H1 (cell line): ENCODE results near the gene HSD17B1. TPM values are rescaled to one million over a fixed set of nuclear protein-coding genes. Genes with fewer than 3 reads are reported as not detected.
A peak's percentile ranks its signal among the peaks of the same experiment; 100 is the strongest.

Source experiments
- CTCF ChIA-PET: fragments of 300-600 bp; sonication (Branson Sonifier 250); formaldehyde crosslinking; loops from one replicate; lab custom pipeline; 2021; ENCODE audit not compliant: partially characterized antibody; lab: Charles Lee
- POLR2A ChIA-PET: fragments of 300-600 bp; sonication (Branson Sonifier 250); formaldehyde crosslinking; loops from one replicate; lab custom pipeline; 2021; ENCODE audit warnings: inconsistent platforms; ENCODE audit not compliant: partially characterized antibody; lab: Charles Lee
- DNase-seq, 2 experiments: peaks; one replicate each; pipeline versions ENCODE4 v3.0.0 to v3.0.0-alpha.2; 2010 to 2022; ENCODE audit warnings: low spot score in 2 of 2, low read depth in 1 of 2, mixed read lengths in 1 of 2
- FAIRE-seq: peaks from 2 replicates; lab custom pipeline; 2011; peaks lifted over from hg19 to GRCh38; lab: Jason Lieb, UNC
- H2AFZ ChIP-seq: 2 replicates; pipeline ENCODE4 v1.8.1; 2012; ENCODE audit warnings: low read length, inconsistent platforms
- H2AK5ac ChIP-seq: 2 replicates; pipeline ENCODE4 v1.6.1; 2013; ENCODE audit warnings: low read depth, low read length
- H2BK120ac ChIP-seq: replicated peaks from 2 replicates; pipeline ENCODE3; 2013; ENCODE audit warnings: low read depth, low read length, inconsistent platforms
- H2BK12ac ChIP-seq: 2 replicates; pipeline ENCODE4 v1.6.1; 2013; ENCODE audit warnings: low read depth, low read length
- H2BK15ac ChIP-seq: 2 replicates; pipeline ENCODE4 v1.6.1; 2013; ENCODE audit warnings: low read length
- H2BK20ac ChIP-seq: 2 replicates; pipeline ENCODE4 v1.6.1; 2013; ENCODE audit warnings: low read length
- H2BK5ac ChIP-seq: 2 replicates; pipeline ENCODE4 v1.6.1; 2013; ENCODE audit warnings: low read depth, low read length
- H3K14ac ChIP-seq: 2 replicates; pipeline ENCODE4 v1.6.1; 2013; ENCODE audit warnings: inconsistent platforms; ENCODE audit not compliant: insufficient read length
- H3K18ac ChIP-seq: 2 replicates; pipeline ENCODE4 v1.6.1; 2013; ENCODE audit warnings: low read length; ENCODE audit errors: extremely low read depth
- H3K23ac ChIP-seq: 2 replicates; pipeline ENCODE4 v1.6.1; 2013; ENCODE audit warnings: inconsistent platforms; ENCODE audit not compliant: insufficient read length
- H3K23me2 ChIP-seq: 2 replicates; pipeline ENCODE4 v1.6.1; 2013; ENCODE audit warnings: low read depth, low read length
- H3K27ac ChIP-seq: 2 replicates; pipeline ENCODE4 v1.6.1; 2011; ENCODE audit warnings: low read depth, low read length, inconsistent platforms
- H3K27me3 ChIP-seq, 4 experiments: replicated peaks in 1 of 4; 1 replicate in 1 of 4; 2 replicates in 3 of 4; pipeline versions ENCODE4 v1.6.1 to v1.8.1; 2011 to 2013; ENCODE audit warnings: low read length in 3 of 4, mild to moderate bottlenecking in 3 of 4, inconsistent platforms in 2 of 4, mixed read lengths in 2 of 4, moderate library complexity in 1 of 4; ENCODE audit not compliant: control insufficient read depth in 3 of 4, insufficient read depth in 3 of 4; ENCODE audit errors: extremely low read depth in 1 of 4
- H3K36me3 ChIP-seq, 4 experiments: 2 replicates each; pipeline versions ENCODE4 v1.6.1 to v1.8.1; 2011 to 2013; ENCODE audit warnings: mild to moderate bottlenecking in 4 of 4, low read length in 3 of 4, moderate library complexity in 2 of 4, control low read depth in 1 of 4, inconsistent platforms in 1 of 4; ENCODE audit not compliant: insufficient read depth in 4 of 4, control insufficient read depth in 2 of 4
- H3K4ac ChIP-seq: replicated peaks from 2 replicates; pipeline ENCODE3; 2013; ENCODE audit warnings: low read length, low read depth, mixed read lengths, inconsistent platforms; ENCODE audit not compliant: insufficient read length
- H3K4me1 ChIP-seq, 4 experiments: replicated peaks in 1 of 4; 1 replicate in 1 of 4; 2 replicates in 3 of 4; pipeline versions ENCODE4 v1.6.1 to v1.8.1; 2011 to 2013; ENCODE audit warnings: low read length in 3 of 4, inconsistent platforms in 2 of 4, mixed read lengths in 1 of 4; ENCODE audit not compliant: insufficient read depth in 4 of 4, control insufficient read depth in 3 of 4
- H3K4me2 ChIP-seq, 2 experiments: 2 replicates each; pipeline versions ENCODE4 v1.6.1 to v1.8.1; 2011 to 2013; ENCODE audit warnings: low read depth in 2 of 2, low read length in 2 of 2, control low read depth in 1 of 2, inconsistent platforms in 1 of 2, mild to moderate bottlenecking in 1 of 2; ENCODE audit not compliant: insufficient read depth in 1 of 2
- H3K4me3 ChIP-seq, 4 experiments: fragments of 200-600, 300-600 bp in 1 of 4; sonication (generic), shearing (Covaris generic), sonication (Bioruptor Twin) in 1 of 4; 2 replicates each; pipeline versions ENCODE4 v1.5.1 to v1.8.1; 2011 to 2016; ENCODE audit warnings: low read length in 4 of 4, low read depth in 3 of 4, control low read depth in 2 of 4, inconsistent platforms in 2 of 4, mild to moderate bottlenecking in 2 of 4, mixed read lengths in 1 of 4, moderate library complexity in 1 of 4; ENCODE audit not compliant: insufficient read depth in 2 of 4; ENCODE audit errors: extremely low read depth in 1 of 4
- H3K56ac ChIP-seq: replicated peaks from 2 replicates; pipeline ENCODE3; 2013; ENCODE audit warnings: low read depth, mild to moderate bottlenecking, mixed read lengths, low read length, inconsistent platforms; ENCODE audit not compliant: insufficient read length
- H3K79me1 ChIP-seq: 2 replicates; pipeline ENCODE4 v1.6.1; 2013; ENCODE audit warnings: low read depth, low read length, control low read depth
- H3K79me2 ChIP-seq, 2 experiments: 2 replicates each; pipeline versions ENCODE4 v1.6.1 to v1.8.1; 2012 to 2013; ENCODE audit warnings: low read length in 2 of 2, mild to moderate bottlenecking in 2 of 2, inconsistent platforms in 1 of 2; ENCODE audit not compliant: insufficient read depth in 2 of 2, control insufficient read depth in 1 of 2
- H3K9ac ChIP-seq, 4 experiments: replicated peaks in 1 of 4; 1 replicate in 1 of 4; 2 replicates in 3 of 4; pipeline versions ENCODE4 v1.6.1 to v1.8.1; 2011 to 2013; ENCODE audit warnings: low read depth in 3 of 4, low read length in 3 of 4, control low read depth in 2 of 4, mild to moderate bottlenecking in 2 of 4, moderate library complexity in 2 of 4, inconsistent platforms in 1 of 4; ENCODE audit errors: extremely low read depth in 1 of 4
- H3K9me3 ChIP-seq, 2 experiments: 2 replicates each; pipeline versions ENCODE4 v1.6.1 to v1.8.1; 2012 to 2013; ENCODE audit warnings: mild to moderate bottlenecking in 2 of 2, moderate library complexity in 2 of 2, control low read depth in 1 of 2, inconsistent platforms in 1 of 2, low read depth in 1 of 2, low read length in 1 of 2, mixed read lengths in 1 of 2; ENCODE audit not compliant: insufficient read depth in 2 of 2
- H4K20me1 ChIP-seq, 2 experiments: replicated peaks in 1 of 2; 2 replicates each; pipeline versions ENCODE3 to v1.8.1; 2011 to 2013; ENCODE audit warnings: inconsistent platforms in 2 of 2, low read length in 2 of 2, mild to moderate bottlenecking in 1 of 2; ENCODE audit not compliant: insufficient read depth in 2 of 2, control insufficient read depth in 1 of 2
- H4K5ac ChIP-seq: 2 replicates; pipeline ENCODE4 v1.6.1; 2013; ENCODE audit warnings: low read length, low read depth, mixed read lengths, inconsistent platforms; ENCODE audit not compliant: insufficient read length
- H4K8ac ChIP-seq: 2 replicates; pipeline ENCODE4 v1.8.0; 2013; ENCODE audit warnings: mild to moderate bottlenecking, moderate library complexity, low read length, inconsistent platforms; ENCODE audit not compliant: insufficient read depth; ENCODE audit errors: extremely low read depth
- H4K91ac ChIP-seq: replicated peaks from 2 replicates; pipeline ENCODE3; 2013; ENCODE audit warnings: low read length, mixed read lengths, inconsistent platforms; ENCODE audit not compliant: insufficient read length
- ASH2L ChIP-seq: fragments of 200-600, 300-600 bp; sonication (generic); IDR thresholded peaks from one replicate; pipeline ENCODE4 v1.7.1; 2017; ENCODE audit warnings: low read length
- CBX5 ChIP-seq: fragments of 300-800, 300-1000 bp; sonication (generic); IDR thresholded peaks from 2 replicates; pipeline ENCODE4 v1.7.1; 2016; ENCODE audit warnings: antibody characterized with exemption, low read length, low read depth
- CREB1 ChIP-seq: IDR thresholded peaks from 2 replicates; pipeline ENCODE4 v1.6.1; 2012; ENCODE audit warnings: inconsistent platforms
- KDM4A ChIP-seq: IDR thresholded peaks from one replicate; pipeline ENCODE4 v1.7.1; 2012; ENCODE audit warnings: low read depth, mild to moderate bottlenecking, moderate library complexity, low read length, inconsistent platforms; ENCODE audit not compliant: severe bottlenecking
- NRF1 ChIP-seq: IDR thresholded peaks from 2 replicates; pipeline ENCODE4 v1.6.1; 2011; ENCODE audit warnings: mild to moderate bottlenecking, low read depth, low read length, improper control_type of control experiment
- POLR2A ChIP-seq, 2 experiments: IDR thresholded peaks; 1 replicate in 1 of 2; 2 replicates in 1 of 2; pipeline ENCODE4 v1.6.1; 2011; ENCODE audit warnings: low read depth in 2 of 2, low read length in 2 of 2, mild to moderate bottlenecking in 2 of 2; ENCODE audit errors: control extremely low read depth in 1 of 2
- SIN3A ChIP-seq, 2 experiments: IDR thresholded peaks in 1 of 2; conservative IDR thresholded peaks in 1 of 2; 2 replicates each; pipeline ENCODE4 v1.6.1; 2011 to 2012; ENCODE audit warnings: low read length in 2 of 2, improper control_type of control experiment in 1 of 2, low read depth in 1 of 2, mild to moderate bottlenecking in 1 of 2
- SUZ12 ChIP-seq: fragments of 200-600 bp; sonication (generic); IDR thresholded peaks from 2 replicates; pipeline ENCODE4 v1.6.1; 2012; ENCODE audit warnings: mild to moderate bottlenecking, inconsistent platforms, low read length, moderate library complexity, mixed read lengths
- TAF1 ChIP-seq: IDR thresholded peaks from 2 replicates; pipeline ENCODE4 v1.6.1; 2011; ENCODE audit warnings: mild to moderate bottlenecking, low read depth, low read length
- TAF7 ChIP-seq: optimal IDR thresholded peaks from 2 replicates; pipeline ENCODE3; 2011; ENCODE audit warnings: low read depth, mild to moderate bottlenecking, inconsistent platforms, low read length, moderate library complexity, borderline replicate concordance
- TBP ChIP-seq: IDR thresholded peaks from 2 replicates; pipeline ENCODE4 v1.6.1; 2011; ENCODE audit warnings: low read depth, low read length, improper control_type of control experiment
- WGBS, 2 experiments: shearing (Covaris generic) in 1 of 2; methylation state at CpG; one replicate each; pipeline versions ENCODE4 v1.1.6 to v1.1.7; 2013 to 2015; ENCODE audit warnings: low lambda C conversion rate in 2 of 2, mixed read lengths in 2 of 2, inconsistent platforms in 1 of 2, low coverage in 1 of 2, missing lambda C conversion rate in 1 of 2; ENCODE audit not compliant: insufficient replicate concordance in 2 of 2, insufficient coverage in 1 of 2, insufficient read length in 1 of 2; ENCODE audit errors: extremely low coverage in 1 of 2, missing lambda C conversion rate in 1 of 2; 5-methylcytosine and 5-hydroxymethylcytosine counted together
- polyA plus RNA-seq, 7 experiments: library from polyadenylated mRNA; depleted of rRNA in 3 of 7; stranded (reverse) in 5 of 7; unstranded in 2 of 7; fragments of >200 nt in 5 of 7; fragments of 200-250 nt in 2 of 7; gene quantifications; 1 replicate in 5 of 7; 2 replicates in 1 of 7; 4 replicates in 1 of 7; pipeline versions ENCODE4 v1.2.1 to v1.2.3, GENCODE V29; 2011 to 2013; ENCODE audit warnings: missing spikeins in 2 of 7, mixed read lengths in 2 of 7
- total RNA-seq: library from RNA; stranded (reverse); fragmentation: NEBNext Ultra II Directional; extraction: Animal tissue kit (Norgen Biotek cat#: 25700); gene quantifications from 2 replicates; pipeline ENCODE4 v1.2.1, GENCODE V29; 2021

HSD17B1 gene
- total and polyA plus RNA-seq, 2 of the 8 experiments (the other 6 are each of a cell fraction or from before 2014, with no cell fraction given) = 0.88 to 1.0 TPM

DNA sequence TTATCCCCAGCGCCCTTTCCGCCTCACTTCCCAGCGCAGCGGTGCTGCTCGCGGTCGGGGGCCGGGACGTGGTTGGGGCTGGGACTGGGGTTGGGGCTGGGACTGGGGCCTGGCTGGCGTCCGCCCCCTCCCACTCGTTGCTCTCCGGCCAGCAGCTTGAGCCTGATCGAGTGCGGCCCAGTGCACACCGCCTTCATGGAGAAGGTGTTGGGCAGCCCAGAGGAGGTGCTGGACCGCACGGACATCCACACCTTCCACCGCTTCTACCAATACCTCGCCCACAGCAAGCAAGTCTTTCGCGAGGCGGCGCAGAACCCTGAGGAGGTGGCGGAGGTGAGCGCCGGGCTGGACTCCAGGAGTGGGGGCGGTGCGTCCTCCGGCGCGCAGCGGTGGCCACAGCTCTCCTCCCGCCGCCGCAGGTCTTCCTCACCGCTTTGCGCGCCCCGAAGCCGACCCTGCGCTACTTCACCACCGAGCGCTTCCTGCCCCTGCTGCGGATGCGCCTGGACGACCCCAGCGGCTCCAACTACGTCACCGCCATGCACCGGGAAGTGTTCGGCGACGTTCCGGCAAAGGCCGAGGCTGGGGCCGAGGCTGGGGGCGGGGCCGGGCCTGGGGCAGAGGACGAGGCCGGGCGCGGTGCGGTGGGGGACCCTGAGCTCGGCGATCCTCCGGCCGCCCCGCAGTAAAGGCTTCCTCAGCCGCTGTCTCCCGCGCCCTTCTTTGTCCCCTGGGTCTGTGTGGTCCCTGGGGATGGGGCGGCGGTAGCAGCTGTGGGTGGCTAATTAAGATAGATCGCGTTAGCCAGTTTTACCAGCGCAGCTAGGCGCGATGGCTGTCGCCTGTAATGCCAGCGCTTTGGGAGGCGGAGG lies 1.8 kb downstream of the HSD17B1 start:
- Histone ChIP-seq H3K23ac (no peak overlapping the region), H3K4ac (peak overlapping the region; percentile 97), H3K79me1 (peaks cover 2% of the 10 kb centered on the region), H3K27me3 (no peaks in the 10 kb centered on the region; a peak in 1 of 7 replicates), H3K36me3 (no peaks in the 10 kb centered on the region), H3K27ac (peak overlapping the region; percentile 53; the same call in 1 of the 2 replicates), H3K4me1 (peaks cover 0 to 9% (median 6%) of the 10 kb centered on the region in 4 experiments; a peak in 6 of 7 replicates), H4K91ac (peak overlapping the region; percentile 98), H4K5ac (peak overlapping the region; percentile 78), H2BK15ac (no peak overlapping the region; the same call in 1 of the 2 replicates), H3K4me2 (peak overlapping the region; percentile 75 to 87), H3K23me2 (peaks cover 3% of the 10 kb centered on the region; the same call in 1 of the 2 replicates), H3K56ac (peak overlapping the region; percentile 82), H2BK20ac (no peak overlapping the region), H3K14ac (peak overlapping the region; percentile 88), H3K79me2 (no peaks in the 10 kb centered on the region; a peak in 1 of 4 replicates), H3K9ac (peak overlapping the region; percentile 35 to 82 (median 59)), H4K8ac (peak overlapping the region; percentile 86), H4K20me1 (peaks cover 0 to 1% of the 10 kb centered on the region in 2 experiments), H2AK5ac (no peak overlapping the region), H3K9me3 (no peaks in the 10 kb centered on the region), H2BK120ac (peak overlapping the region; percentile 78), H2AFZ (peak overlapping the region; percentile 68; the same call in 1 of the 2 replicates), H3K18ac (peak overlapping the region; percentile 87), H3K4me3 (peak overlapping the region; percentile 61 to 84 (median 71)), H2BK5ac (peak overlapping the region; percentile 97), H2BK12ac (peak overlapping the region; percentile 55; the same call in 1 of the 2 replicates)
- ChIA-PET CTCF (interaction anchor here (0.6 to 3.1 kb wide), 7 partner anchors 11 to 122 kb away, joined by 3 to 15 read pairs (median 5); partner anchors contain the start of genes MLX and PSMC3IP), POLR2A (interaction anchor here (0.6 to 2.9 kb wide), 10 partner anchors 11 to 209 kb away, joined by 3 to 16 read pairs (median 4); partner anchors contain the start of genes MLX and NAGLU)
- FAIRE-seq = no peak
- DNase-seq = peak in 1 of 2 experiments; percentile 95
- 4% methylated on average over 45 of the region's 82 CpGs; no CpG with 5 or more reads in 1 of the 2 experiments for WGBS, 2 experiments
- TF ChIP-seq TAF7 = peak; percentile 15
- peak in 1 of 2 experiments; percentile 70; a peak in 2 of 3 replicates for TF ChIP-seq POLR2A (IDR thresholded peaks at IDR 0.05; ENCODE audit: control extremely low read depth in 1 of 2, low read depth in 2 of 2, low read length in 2 of 2)
- peak; percentile 18; the same call in 1 of the 2 replicates for TF ChIP-seq NRF1
- peak; percentile 68 for TF ChIP-seq KDM4A
- peak; percentile 71 for TF ChIP-seq TAF1
- peak in 1 of 2 experiments; percentile 67; a peak in 1 of 4 replicates for TF ChIP-seq SIN3A (conservative IDR thresholded peaks at IDR 0.05 in 1 of 2, IDR thresholded peaks at IDR 0.05 in 1 of 2; ENCODE audit: low read depth in 1 of 2, low read length in 2 of 2)
- TF ChIP-seq SUZ12 = no peak
- peak; percentile 43; the same call in 1 of the 2 replicates for TF ChIP-seq TBP
- TF ChIP-seq CBX5 = no peak
- TF ChIP-seq CREB1 = peak; percentile 93
- TF ChIP-seq ASH2L = peak; percentile 79
